Measurements from ENCODE around the gene ARHGEF33. TPM values are rescaled to one million over a fixed set of nuclear protein-coding genes. Genes with fewer than 3 reads are reported as not detected.

The ARHGEF33 gene
- total and polyA plus RNA-seq, 2 of the 8 experiments (the other 6 are each of a cell fraction or from before 2014, with no cell fraction given), result 0.09 to 0.95 TPM

DNA sequence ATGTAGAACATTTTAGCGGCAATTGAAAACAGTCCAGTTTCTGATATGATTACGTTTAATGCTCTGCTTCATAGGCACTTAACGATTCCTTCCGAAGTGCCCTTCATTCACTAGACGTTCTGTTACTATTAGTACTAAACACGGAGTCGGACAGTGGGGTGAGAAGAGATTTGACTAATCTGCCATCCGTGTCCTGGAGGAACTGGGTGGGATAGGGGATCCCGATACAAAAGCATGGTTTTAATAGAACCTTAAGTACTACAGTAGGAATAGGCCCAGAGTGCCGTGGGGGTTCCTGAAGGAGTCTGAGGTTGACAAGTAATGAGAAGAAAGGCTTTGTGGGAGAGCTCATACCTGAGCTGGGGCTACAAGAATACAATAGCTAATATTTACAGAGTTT, 13.3 kb upstream of the ARHGEF33 start (continued):
- no peak for TF ChIP-seq HDAC2 (IDR thresholded peaks at IDR 0.05; ENCODE audit: borderline replicate concordance in 1 of 2, low read depth in 2 of 2, low read length in 2 of 2)
- TF ChIP-seq BACH1 (IDR thresholded peaks at IDR 0.05; ENCODE audit: low read length), result no peak
- no peak for TF ChIP-seq MAFK (IDR thresholded peaks at IDR 0.05; ENCODE audit: low read depth, low read length)
- TF ChIP-seq PHF8 (conservative IDR thresholded peaks at IDR 0.05; ENCODE audit: low read depth, low read length), result no peak
- TF ChIP-seq RBBP5 (IDR thresholded peaks at IDR 0.05; ENCODE audit: borderline replicate concordance, low read depth, low read length), result no peak
- no peak for TF ChIP-seq SP2 (IDR thresholded peaks at IDR 0.05; ENCODE audit: low read length)
